ENCODE measurements around the gene GATA5.

Gene GATA5

GRCh38 chr20:62501801-62502495 lies 26.2 kb upstream of the GATA5 start (continued):
- no peak for TF ChIP-seq ZNF292 (tag by site-specific recombination; IDR thresholded peaks at IDR 0.05; ENCODE audit: borderline replicate concordance, low read depth)
- peak; percentile 35; the same call in 1 of the 2 replicates for TF ChIP-seq SP2 (tag by site-specific recombination; IDR thresholded peaks at IDR 0.05)
- TF ChIP-seq, protein P1, sequence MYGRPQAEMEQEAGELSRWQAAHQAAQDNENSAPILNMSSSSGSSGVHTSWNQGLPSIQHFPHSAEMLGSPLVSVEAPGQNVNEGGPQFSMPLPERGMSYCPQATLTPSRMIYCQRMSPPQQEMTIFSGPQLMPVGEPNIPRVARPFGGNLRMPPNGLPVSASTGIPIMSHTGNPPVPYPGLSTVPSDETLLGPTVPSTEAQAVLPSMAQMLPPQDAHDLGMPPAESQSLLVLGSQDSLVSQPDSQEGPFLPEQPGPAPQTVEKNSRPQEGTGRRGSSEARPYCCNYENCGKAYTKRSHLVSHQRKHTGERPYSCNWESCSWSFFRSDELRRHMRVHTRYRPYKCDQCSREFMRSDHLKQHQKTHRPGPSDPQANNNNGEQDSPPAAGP (tag by site-specific recombination; IDR thresholded peaks at IDR 0.05), result peak; percentile 39; the same call in 1 of the 2 replicates
- TF ChIP-seq ZFP3 (tag by site-specific recombination; IDR thresholded peaks at IDR 0.05; ENCODE audit: low read depth), result no peak
- TF ChIP-seq KLF8 (tag by site-specific recombination; IDR thresholded peaks at IDR 0.05), result peak; percentile 67
- peak; percentile 67 for TF ChIP-seq ZNF600 (tag by site-specific recombination; IDR thresholded peaks at IDR 0.05)
- no peak for TF ChIP-seq ZNF701 (tag by site-specific recombination; IDR thresholded peaks at IDR 0.05)
- TF ChIP-seq HOXC10 (CRISPR knock-in tag; IDR thresholded peaks at IDR 0.05), result no peak
- TF ChIP-seq ZNF248 (tag by site-specific recombination; IDR thresholded peaks at IDR 0.05), result no peak
- TF ChIP-seq ZNF571 (tag by site-specific recombination; IDR thresholded peaks at IDR 0.05), result no peak
- no peak for TF ChIP-seq ZNF610 (tag by site-specific recombination; IDR thresholded peaks at IDR 0.05; ENCODE audit: borderline replicate concordance)
- no peak for TF ChIP-seq ZNF114 (tag by site-specific recombination; IDR thresholded peaks at IDR 0.05)
- no peak for TF ChIP-seq ZNF23 (tag by site-specific recombination; IDR thresholded peaks at IDR 0.05; ENCODE audit: borderline replicate concordance)
- TF ChIP-seq ZBTB7A (tag by site-specific recombination; IDR thresholded peaks at IDR 0.05; ENCODE audit: low read depth), result no peak
- TF ChIP-seq ZBTB20 (tag by site-specific recombination; IDR thresholded peaks at IDR 0.05), result no peak
- peak; percentile 54; the same call in 1 of the 2 replicates for TF ChIP-seq BCL11A (tag by site-specific recombination; IDR thresholded peaks at IDR 0.05; ENCODE audit: low read depth)
- no peak for TF ChIP-seq ZNF623 (tag by site-specific recombination; IDR thresholded peaks at IDR 0.05)
- TF ChIP-seq ZNF48 (tag by site-specific recombination; IDR thresholded peaks at IDR 0.05), result no peak
- no peak for TF ChIP-seq SALL2 (tag by site-specific recombination; IDR thresholded peaks at IDR 0.05; ENCODE audit: borderline replicate concordance)
- no peak for TF ChIP-seq ZNF549 (tag by site-specific recombination; IDR thresholded peaks at IDR 0.05)
- TF ChIP-seq ZNF837 (tag by site-specific recombination; IDR thresholded peaks at IDR 0.05), result no peak
- no peak for TF ChIP-seq RBAK (tag by site-specific recombination; IDR thresholded peaks at IDR 0.05)
- TF ChIP-seq ZNF138 (tag by site-specific recombination; IDR thresholded peaks at IDR 0.05; ENCODE audit: borderline replicate concordance), result no peak
- TF ChIP-seq PATZ1 (tag by site-specific recombination; IDR thresholded peaks at IDR 0.05), result peak; percentile 68
- no peak for TF ChIP-seq ZNF514 (tag by site-specific recombination; IDR thresholded peaks at IDR 0.05)
- TF ChIP-seq ZNF324 (tag by site-specific recombination; IDR thresholded peaks at IDR 0.05), result peak; percentile 82
- TF ChIP-seq SETDB1 (IDR thresholded peaks at IDR 0.05; ENCODE audit: insufficient read length, low read length), result no peak
- TF ChIP-seq ZNF660 (tag by site-specific recombination; IDR thresholded peaks at IDR 0.05), result no peak
- TF ChIP-seq ZNF843 (tag by site-specific recombination; IDR thresholded peaks at IDR 0.05), result no peak
- TF ChIP-seq KLF16 (tag by site-specific recombination; IDR thresholded peaks at IDR 0.05), result no peak
- peak; percentile 52 for TF ChIP-seq SP3 (tag by site-specific recombination; IDR thresholded peaks at IDR 0.05)
- TF ChIP-seq SCRT2 (tag by site-specific recombination; IDR thresholded peaks at IDR 0.05), result 0 out of 2 replicates have a peak, but pooled peaks have one; percentile 27
- TF ChIP-seq ZNF585B (tag by site-specific recombination; IDR thresholded peaks at IDR 0.05), result no peak
- TF ChIP-seq ZBTB1 (tag by site-specific recombination; IDR thresholded peaks at IDR 0.05), result no peak
- no peak for TF ChIP-seq ZNF510 (tag by site-specific recombination; IDR thresholded peaks at IDR 0.05; ENCODE audit: insufficient replicate concordance)
- TF ChIP-seq PRDM1 (tag by site-specific recombination; IDR thresholded peaks at IDR 0.05), result no peak
- peak; percentile 65; the same call in 1 of the 2 replicates for TF ChIP-seq ZEB2 (tag by site-specific recombination; IDR thresholded peaks at IDR 0.05)
- 0 out of 2 replicates have a peak, but pooled peaks have one; percentile 23 for TF ChIP-seq ZNF394 (tag by site-specific recombination; IDR thresholded peaks at IDR 0.05; ENCODE audit: borderline replicate concordance)
- peak; percentile 91 for TF ChIP-seq ZBTB17 (tag by site-specific recombination; IDR thresholded peaks at IDR 0.05)
- no peak for TF ChIP-seq ZNF2 (tag by site-specific recombination; IDR thresholded peaks at IDR 0.05)
- peak; percentile 67 for TF ChIP-seq ZFP69B (tag by site-specific recombination; IDR thresholded peaks at IDR 0.05)
- peak; percentile 85 for TF ChIP-seq ZNF629 (tag by site-specific recombination; IDR thresholded peaks at IDR 0.05)

Data from HEK293 (cell line).